Activated CD8-positive, alpha-beta T cell treated with anti-CD3 and anti-CD28 coated beads for 36 hours (primary cell): ENCODE results near the gene MYH8. TPM values are rescaled to one million over a fixed set of nuclear protein-coding genes. Genes with fewer than 3 reads are reported as not detected.

Source experiments
- ATAC-seq: fragments of 200-7000 bp; cut with Tn5 transposase; one replicate; pipeline ENCODE4 v1.10.0; 2021; ENCODE audit warnings: mild to moderate bottlenecking, moderate library complexity
- CTCF ChIA-PET: fragments of 350-600 bp; sonication (Branson Sonifier 250); formaldehyde crosslinking; loops from one replicate; lab custom pipeline; 2021; ENCODE audit warnings: antibody characterized with exemption; lab: Charles Lee
- POLR2A ChIA-PET: fragments of 350-600 bp; sonication (Branson Sonifier 250); formaldehyde crosslinking; loops from one replicate; lab custom pipeline; 2021; ENCODE audit warnings: antibody characterized with exemption; lab: Charles Lee
- DNase-seq: peaks from one replicate; pipeline ENCODE4 v3.0.0-alpha.2; 2020
- H3K27ac Mint-ChIP-seq: one replicate; pipeline ENCODE4 v1.8.0; 2021; ENCODE audit warnings: mild to moderate bottlenecking, mixed read lengths
- H3K27me3 Mint-ChIP-seq: one replicate; pipeline ENCODE4 v1.8.0; 2021; ENCODE audit warnings: mixed read lengths
- H3K36me3 Mint-ChIP-seq: one replicate; pipeline ENCODE4 v1.8.0; 2021; ENCODE audit warnings: low read depth, mixed read lengths
- H3K4me1 Mint-ChIP-seq: one replicate; pipeline ENCODE4 v1.8.0; 2021; ENCODE audit warnings: low read depth, mixed read lengths
- H3K4me3 Mint-ChIP-seq: one replicate; pipeline ENCODE4 v1.8.0; 2021; ENCODE audit warnings: mild to moderate bottlenecking, moderate library complexity, mixed read lengths
- H3K9me3 Mint-ChIP-seq: one replicate; pipeline ENCODE4 v1.8.0; 2021; ENCODE audit warnings: mixed read lengths
- intact Hi-C: fragments of 100-400 bp; cut with micrococcal nuclease; formaldehyde crosslinking; loops from one replicate; pipeline ENCODE4 v1.10.0; 2022
- total RNA-seq, 2 experiments: library from RNA; stranded (reverse); gene quantifications; one replicate each; pipeline ENCODE4 v1.2.3, GENCODE V29; 2021
- TF ChIP-seq, protein P1 (sequence below): fragments of 200-600 bp; IDR thresholded peaks from one replicate; pipeline ENCODE4 v1.8.0; 2022; ENCODE audit warnings: antibody characterized with exemption, mild to moderate bottlenecking

MYH8 gene
- total RNA-seq, 2 experiments from 2014 or later: not detected

DNA sequence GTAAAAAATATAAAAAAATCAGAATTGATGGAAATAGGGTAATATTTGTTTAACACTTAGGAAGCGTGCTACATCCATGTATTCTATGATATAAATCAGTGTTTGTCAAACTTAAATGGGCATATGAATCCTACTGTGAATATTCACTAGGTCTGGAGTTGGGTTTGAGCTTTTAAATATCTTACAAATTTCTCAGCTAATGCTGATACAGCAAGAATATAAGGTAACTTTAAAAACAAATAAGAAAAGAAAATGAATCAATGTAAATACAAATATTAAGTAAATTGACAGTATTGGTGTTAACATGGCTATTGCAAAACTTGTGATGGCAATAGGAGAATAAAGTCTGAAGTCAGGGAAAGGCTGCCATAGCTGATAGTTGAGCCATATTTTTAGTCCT is 52.5 kb downstream of the MYH8 start:
- no peaks in the 10 kb centered on the region for H3K4me1 Mint-ChIP-seq
- no peaks in the 10 kb centered on the region for H3K36me3 Mint-ChIP-seq
- POLR2A ChIA-PET: no interaction called here
- no peak for DNase-seq
- H3K4me3 Mint-ChIP-seq: no peak overlapping the region
- H3K27me3 Mint-ChIP-seq: peaks cover 4% of the 10 kb centered on the region
- intact Hi-C loops: no loop called here
- no peak for ATAC-seq
- TF ChIP-seq, protein P1, sequence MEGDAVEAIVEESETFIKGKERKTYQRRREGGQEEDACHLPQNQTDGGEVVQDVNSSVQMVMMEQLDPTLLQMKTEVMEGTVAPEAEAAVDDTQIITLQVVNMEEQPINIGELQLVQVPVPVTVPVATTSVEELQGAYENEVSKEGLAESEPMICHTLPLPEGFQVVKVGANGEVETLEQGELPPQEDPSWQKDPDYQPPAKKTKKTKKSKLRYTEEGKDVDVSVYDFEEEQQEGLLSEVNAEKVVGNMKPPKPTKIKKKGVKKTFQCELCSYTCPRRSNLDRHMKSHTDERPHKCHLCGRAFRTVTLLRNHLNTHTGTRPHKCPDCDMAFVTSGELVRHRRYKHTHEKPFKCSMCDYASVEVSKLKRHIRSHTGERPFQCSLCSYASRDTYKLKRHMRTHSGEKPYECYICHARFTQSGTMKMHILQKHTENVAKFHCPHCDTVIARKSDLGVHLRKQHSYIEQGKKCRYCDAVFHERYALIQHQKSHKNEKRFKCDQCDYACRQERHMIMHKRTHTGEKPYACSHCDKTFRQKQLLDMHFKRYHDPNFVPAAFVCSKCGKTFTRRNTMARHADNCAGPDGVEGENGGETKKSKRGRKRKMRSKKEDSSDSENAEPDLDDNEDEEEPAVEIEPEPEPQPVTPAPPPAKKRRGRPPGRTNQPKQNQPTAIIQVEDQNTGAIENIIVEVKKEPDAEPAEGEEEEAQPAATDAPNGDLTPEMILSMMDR: no peak
- CTCF ChIA-PET: no interaction called here
- no peak overlapping the region for H3K27ac Mint-ChIP-seq
- H3K9me3 Mint-ChIP-seq: no peaks in the 10 kb centered on the region

- TF ChIP-seq, protein P1: no peak
- CTCF ChIA-PET: interaction anchor here (1.0 kb wide), 1 partner anchor 249 kb away, joined by 3 read pairs; no protein-coding TSS in a partner anchor
- DNase-seq (no peak), ATAC-seq (no peak)
- Mint-ChIP-seq H3K36me3 (no peaks in the 10 kb centered on the region), H3K27me3 (peaks cover 4% of the 10 kb centered on the region), H3K4me1 (no peaks in the 10 kb centered on the region), H3K9me3 (no peaks in the 10 kb centered on the region), H3K4me3 (no peak overlapping the region), H3K27ac (no peak overlapping the region)
- intact Hi-C loops: no loop called here
- POLR2A ChIA-PET: no interaction called here
These were observed 53.2 kb downstream of the MYH8 start for GRCh38 chr17:10368561-10368960.

GRCh38 chr17:10360578-10360977 is 61.2 kb downstream of the MYH8 start:
- Mint-ChIP-seq H3K4me3 (no peak overlapping the region), H3K4me1 (no peaks in the 10 kb centered on the region), H3K9me3 (no peaks in the 10 kb centered on the region), H3K27ac (no peak overlapping the region), H3K27me3 (no peaks in the 10 kb centered on the region), H3K36me3 (no peaks in the 10 kb centered on the region)
- ChIA-PET CTCF (no interaction called here), POLR2A (no interaction called here)
- intact Hi-C loops: no loop called here
- ATAC-seq (no peak), DNase-seq (no peak)
- TF ChIP-seq, protein P1: no peak

- intact Hi-C loops: no loop called here
- H3K4me3 Mint-ChIP-seq: no peak overlapping the region
- H3K4me1 Mint-ChIP-seq: no peaks in the 10 kb centered on the region
- H3K27me3 Mint-ChIP-seq: no peaks in the 10 kb centered on the region
- TF ChIP-seq, protein P1: peak; percentile 41
- ATAC-seq (peak; percentile 34), DNase-seq (peak; percentile 60)
- H3K9me3 Mint-ChIP-seq: no peaks in the 10 kb centered on the region
- H3K27ac Mint-ChIP-seq: no peak overlapping the region
- H3K36me3 Mint-ChIP-seq: no peaks in the 10 kb centered on the region
- POLR2A ChIA-PET: no interaction called here
- CTCF ChIA-PET: interaction anchor here (1.0 kb wide), 1 partner anchor 13 kb away, joined by 4 read pairs; no protein-coding TSS in a partner anchor
These were observed 64.0 kb downstream of the MYH8 start for GRCh38 chr17:10357768-10358167.

GRCh38 chr17:10354651-10355050 is 67.1 kb downstream of the MYH8 start:
- no peak overlapping the region for H3K4me3 Mint-ChIP-seq
- H3K27ac Mint-ChIP-seq: no peak overlapping the region
- DNase-seq (no peak), ATAC-seq (no peak)
- no peaks in the 10 kb centered on the region for H3K36me3 Mint-ChIP-seq
- H3K4me1 Mint-ChIP-seq: no peaks in the 10 kb centered on the region
- ChIA-PET POLR2A (no interaction called here), CTCF (interaction anchor here (1.4 to 2.8 kb wide), 2 partner anchors 27 to 261 kb away, joined by 3 to 10 read pairs; no protein-coding TSS in a partner anchor)
- intact Hi-C loops: no loop called here
- TF ChIP-seq, protein P1: no peak
- H3K27me3 Mint-ChIP-seq: peaks cover 1% of the 10 kb centered on the region
- no peaks in the 10 kb centered on the region for H3K9me3 Mint-ChIP-seq
